ENCODE measurements around the gene POLRMT. TPM values are rescaled to one million over a fixed set of nuclear protein-coding genes. Genes with fewer than 3 reads are reported as not detected.

Gene POLRMT
- polyA plus RNA-seq, 4 donors = 37.1 to 65.9 (median 53.1) TPM

DNA sequence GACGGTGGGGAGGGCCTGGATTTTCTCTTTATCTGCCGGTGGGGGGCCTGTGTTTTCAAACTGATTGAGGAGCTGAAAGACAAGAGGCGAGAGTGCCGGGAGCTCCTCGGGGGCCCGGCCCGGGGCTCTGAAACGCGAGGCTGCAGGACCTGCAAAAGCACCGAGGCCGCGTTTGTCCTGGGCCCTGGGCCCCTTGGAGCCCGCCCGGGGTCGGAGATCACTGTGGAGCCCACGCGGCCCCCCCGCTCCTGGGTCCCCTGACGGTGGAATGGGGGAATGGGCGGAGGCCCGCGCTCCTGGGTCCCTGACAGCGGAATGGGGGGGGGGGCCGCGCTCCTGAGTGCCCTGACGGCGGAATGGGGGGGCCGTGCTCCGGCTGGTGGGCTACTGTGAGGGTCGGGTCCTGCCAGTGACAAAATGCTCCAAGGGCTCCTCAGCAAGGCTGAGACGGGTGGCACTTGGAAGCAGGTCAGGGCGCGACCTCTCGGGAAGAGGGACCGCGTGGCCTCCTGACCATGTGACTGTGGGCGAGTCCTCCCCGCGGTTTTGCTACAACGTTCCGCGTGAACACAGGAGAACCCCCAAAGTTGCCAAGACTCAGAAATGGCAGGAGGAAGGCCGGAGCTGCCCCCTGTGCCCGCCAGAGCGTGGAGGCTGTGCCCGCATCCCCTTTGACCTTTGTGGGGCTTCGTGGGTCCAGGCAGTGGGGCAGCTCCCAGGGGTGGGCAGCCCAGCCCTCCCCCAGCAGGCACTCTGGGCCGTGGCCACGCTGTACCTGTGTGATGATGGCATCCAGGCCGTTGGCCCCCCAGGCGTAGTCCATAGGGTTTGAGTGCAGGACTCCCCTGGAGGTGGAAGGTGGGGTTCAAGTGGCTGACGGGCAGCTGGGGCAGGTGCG lies 15.8 kb upstream of the POLRMT start:
- DNase-seq (ENCODE audit: low read depth in 4 of 4, low spot score in 3 of 4) = no peak

DNA sequence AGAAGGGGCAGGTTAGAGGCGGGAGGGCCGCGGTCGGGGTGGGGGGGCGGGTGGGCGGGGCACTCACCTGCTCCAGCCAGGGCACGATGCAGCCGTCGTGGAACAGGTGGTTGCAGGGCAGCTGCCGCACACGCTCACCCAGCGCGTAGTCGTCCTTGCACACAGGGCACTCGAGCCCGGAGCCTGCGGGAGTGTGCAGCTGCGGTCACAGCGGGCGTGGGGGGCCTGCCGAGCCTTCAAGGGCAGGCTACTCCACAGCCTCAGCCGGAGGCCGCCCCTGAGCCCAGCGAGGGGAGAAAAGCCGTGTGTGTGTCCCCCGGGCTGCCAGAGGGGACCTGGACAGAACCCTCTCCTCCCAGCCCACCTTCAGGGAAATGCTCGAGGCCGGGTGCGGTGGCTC lies 15.0 kb upstream of the POLRMT start:
- no peak for DNase-seq (ENCODE audit: low read depth in 4 of 4, low spot score in 3 of 4)

DNA sequence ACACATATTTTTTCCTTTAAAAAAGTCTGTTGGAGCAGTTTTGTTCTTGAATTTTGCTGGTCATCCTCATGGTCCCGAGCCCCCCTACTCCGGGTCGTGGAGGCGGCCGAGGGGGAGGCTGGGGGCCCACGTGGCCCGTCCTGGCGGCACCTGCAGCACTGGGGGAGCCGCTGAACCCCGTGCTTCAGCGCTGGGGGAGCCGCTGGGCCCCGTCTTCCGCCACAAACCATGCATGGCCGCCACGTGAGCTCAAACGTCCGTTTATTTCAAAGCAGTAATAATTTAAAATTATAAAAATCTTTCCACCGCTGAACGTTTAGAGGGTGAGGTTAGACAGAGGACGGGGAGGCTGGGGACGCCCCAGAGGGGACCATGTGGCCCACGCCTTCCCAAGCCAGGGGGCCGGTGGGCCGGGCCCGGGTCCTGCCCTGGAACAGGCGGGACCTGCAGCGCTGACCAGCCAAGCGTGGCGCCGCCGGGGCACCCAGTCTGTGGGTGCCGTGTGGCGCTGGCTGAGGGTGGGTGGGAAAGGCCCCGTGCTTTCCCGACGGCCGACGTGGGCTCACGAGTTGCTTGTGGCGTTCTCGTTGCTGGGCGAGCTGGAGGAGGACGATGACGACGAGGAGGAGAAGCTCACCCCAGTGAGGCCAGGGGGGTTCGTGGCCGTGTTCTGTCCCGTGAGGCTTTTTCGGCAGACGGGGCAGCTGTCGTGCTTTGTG lies 14.4 kb upstream of the POLRMT start:
- DNase-seq (ENCODE audit: low read depth in 4 of 4, low spot score in 3 of 4) = no peak

DNA sequence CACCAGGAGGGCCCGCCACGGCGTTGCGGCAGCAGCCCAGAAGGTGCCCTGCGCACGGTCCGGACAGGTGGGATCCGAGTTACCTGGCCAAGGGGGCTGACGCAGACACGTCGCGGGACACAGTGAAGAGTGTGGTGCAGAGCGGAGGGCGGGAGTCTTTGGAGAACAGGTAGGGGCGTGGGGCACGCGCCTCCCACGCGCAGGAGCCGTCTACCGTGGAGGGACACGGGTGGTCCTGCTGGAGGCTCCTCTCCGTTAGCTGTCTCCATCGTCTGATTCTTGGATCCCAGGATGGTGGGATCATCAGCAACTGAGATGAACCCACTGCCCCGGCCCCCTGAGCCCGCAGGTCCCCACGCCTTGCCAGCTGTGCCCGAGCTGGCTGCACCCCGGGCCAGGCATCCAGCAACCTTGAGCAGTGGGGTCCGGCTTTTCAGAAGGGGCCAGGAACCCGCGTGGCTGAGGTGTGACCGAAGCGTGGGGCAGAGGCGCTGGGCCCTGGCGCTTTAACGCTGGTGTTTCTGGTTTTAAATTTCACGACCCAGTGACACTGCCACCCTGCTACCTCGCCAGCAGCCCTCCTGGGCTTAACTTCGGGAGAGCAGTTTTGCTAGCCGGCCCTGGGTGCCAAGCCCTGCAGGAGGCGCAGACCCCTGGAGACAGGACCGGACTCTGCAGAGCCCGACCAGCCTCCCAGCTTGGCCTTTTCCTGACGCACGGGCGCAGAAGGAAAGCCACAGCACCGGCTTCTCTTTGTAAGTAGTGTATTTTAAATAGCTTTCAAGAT lies 13.6 kb upstream of the POLRMT start:
- no peak for DNase-seq (ENCODE audit: low read depth in 4 of 4, low spot score in 3 of 4)

DNA sequence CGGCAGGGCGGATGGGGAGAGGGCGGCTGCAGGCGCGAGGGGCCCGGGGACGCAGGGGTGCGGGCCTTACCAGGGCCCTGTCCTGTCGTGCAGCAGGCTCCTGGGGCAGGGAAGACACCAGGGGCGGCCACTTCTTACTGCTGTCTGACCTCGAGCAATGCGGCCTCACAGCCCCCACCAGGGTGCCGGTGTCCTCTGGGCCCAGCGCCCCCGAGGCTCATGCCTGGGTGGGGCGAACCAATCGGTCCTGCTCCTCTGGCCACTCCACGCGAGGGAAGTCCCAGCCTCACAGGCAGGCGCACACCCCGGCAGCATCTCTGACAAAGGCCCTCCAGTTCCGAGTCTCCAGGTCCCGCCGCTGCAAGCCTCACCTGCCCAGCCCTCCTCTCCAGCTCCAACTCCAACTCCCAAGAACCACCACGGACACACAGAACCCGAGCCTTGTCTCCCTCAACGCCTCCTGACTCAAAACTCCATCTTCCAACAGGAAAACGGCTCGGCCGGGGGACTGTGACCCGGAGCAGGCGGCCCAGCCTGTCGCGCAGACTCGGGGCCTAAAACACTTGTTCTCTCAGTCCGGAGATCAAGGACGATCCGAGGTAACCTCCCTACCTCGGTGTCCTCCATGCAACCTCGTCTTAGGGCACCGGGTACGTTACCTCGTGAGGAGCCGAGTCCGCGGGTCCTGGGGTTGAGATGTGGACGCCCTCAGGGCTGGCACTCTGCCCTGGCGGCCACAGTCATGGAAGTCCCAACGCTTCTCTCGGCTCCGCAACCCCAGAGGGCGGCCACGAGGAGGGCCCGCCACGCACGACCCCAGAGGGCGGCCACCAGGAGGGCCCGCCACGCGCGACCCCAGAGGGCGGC lies 12.8 kb upstream of the POLRMT start:
- no peak for DNase-seq (ENCODE audit: low read depth in 4 of 4, low spot score in 3 of 4)

DNA sequence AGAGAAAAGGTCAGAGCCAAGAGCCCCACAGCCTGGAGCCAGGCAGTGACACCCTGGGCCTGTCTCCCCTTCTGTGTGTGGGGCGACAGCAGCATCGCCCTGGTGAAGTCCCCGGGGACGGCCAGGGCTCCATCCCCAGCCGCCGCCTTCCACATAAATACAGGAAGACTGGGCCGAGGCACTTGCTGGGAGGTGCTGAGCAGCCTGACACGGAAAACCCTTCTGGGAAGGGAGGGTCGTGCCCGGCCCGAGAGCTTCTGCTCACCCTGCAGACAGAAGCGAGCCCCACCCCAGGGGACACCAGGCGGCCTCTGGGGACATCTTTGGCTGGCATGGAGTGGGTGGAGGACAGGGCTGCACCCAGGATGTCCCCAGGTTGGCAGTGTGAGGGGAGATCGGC lies 11.5 kb upstream of the POLRMT start:
- DNase-seq (ENCODE audit: low read depth in 4 of 4, low spot score in 3 of 4) = no peak

DNA sequence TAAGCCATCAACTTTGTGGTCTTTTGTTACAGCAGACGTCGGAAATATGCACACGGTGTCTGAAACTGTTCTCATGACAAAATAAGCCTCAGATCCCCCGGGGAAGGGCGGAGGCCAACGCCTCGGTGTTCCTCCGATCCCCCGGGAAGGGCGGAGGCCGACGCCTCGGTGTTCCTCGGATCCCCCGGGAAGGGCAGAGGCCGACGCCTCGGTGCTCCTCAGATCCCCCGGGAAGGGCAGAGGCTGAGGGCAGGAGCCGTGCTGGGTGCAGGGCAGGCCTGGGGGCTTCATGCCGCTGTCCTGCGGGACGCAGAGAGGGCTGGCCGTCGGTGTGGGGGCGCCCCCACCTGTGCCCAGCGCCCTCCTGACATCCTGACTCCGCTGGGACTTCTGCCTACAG lies 11.0 kb upstream of the POLRMT start:
- no peak for DNase-seq (ENCODE audit: low read depth in 4 of 4, low spot score in 3 of 4)

DNA sequence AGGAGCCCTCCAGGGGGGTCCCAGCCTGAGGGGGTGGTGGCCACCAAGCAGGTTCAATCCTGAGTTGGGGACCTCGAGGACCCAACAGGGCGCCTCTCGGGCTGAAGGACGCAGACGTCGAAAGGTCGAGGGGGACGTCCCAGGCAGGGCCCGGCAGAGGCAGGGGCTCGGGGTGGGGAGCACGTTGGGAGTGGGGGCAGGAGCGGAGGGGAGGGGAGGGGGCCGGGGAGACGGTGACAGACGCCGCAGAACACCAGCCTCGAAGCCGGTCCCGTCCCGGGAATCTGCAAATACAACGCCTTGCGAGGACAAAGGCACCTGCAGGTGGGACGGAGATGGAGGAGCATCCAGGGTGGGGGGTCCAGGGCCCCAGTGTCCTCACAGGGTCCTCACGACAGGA lies 10.4 kb upstream of the POLRMT start:
- DNase-seq (ENCODE audit: low read depth in 4 of 4, low spot score in 3 of 4) = no peak

DNA sequence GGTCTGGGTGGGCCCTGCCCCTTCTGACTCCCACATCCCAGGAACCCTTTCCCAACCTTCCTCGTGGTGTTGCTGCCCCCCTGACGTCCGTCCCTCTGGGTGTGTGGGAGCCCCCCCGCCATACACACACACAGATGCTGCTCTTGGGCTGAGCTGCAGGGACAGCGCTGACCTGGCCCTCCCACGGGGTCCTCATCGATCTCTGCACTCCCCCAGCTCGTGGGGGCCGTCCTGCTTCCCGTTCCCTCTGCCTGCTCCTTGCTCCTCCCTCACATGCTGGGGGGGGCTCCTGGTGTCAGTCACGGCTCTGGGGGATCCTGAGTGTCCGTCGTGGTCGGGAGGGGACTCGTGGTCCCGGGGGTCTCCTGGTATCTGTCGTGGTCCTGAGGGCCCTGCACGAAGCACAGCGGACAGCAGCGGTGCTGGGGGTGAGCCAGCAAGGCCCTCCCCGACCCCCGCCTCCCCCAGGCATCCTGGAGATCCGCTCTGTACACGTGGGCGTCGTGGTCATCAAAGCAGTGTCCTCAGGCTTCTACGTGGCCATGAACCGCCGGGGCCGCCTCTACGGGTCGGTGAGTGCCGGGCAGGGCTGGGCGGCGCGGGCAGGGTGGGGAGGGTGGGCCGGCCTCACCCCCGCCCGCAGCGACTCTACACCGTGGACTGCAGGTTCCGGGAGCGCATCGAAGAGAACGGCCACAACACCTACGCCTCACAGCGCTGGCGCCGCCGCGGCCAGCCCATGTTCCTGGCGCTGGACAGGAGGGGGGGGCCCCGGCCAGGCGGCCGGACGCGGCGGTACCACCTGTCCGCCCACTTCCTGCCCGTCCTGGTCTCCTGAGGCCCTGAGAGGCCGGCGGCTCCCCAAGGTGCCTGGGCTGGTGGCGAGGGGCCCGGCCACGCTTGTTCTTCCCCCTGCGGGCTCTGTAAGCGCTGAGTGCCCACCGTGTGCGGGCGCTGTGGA lies 9.7 kb upstream of the POLRMT start:
- DNase-seq (ENCODE audit: low read depth in 4 of 4, low spot score in 3 of 4) = no peak

DNA sequence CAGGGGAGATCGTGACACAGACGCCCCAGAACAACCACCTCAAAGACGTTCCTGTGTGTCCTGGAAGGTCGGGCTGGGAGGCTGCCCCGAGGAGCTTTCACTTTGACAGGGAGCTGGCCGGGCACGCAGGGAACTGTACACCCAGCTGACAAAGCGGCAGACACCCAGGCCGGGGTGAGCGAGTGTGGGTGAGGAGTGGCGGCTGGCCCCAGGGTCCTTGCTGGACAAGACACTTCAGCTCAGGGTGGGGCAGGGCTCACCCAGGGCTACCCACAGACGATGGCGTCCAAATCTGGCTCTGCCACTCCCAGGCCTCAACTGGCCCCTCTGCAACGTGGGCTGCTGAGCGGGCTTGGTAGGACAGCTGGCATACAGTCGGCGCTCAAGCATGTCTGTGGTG lies 8.4 kb upstream of the POLRMT start:
- DNase-seq (ENCODE audit: low read depth in 4 of 4, low spot score in 3 of 4) = no peak

DNA sequence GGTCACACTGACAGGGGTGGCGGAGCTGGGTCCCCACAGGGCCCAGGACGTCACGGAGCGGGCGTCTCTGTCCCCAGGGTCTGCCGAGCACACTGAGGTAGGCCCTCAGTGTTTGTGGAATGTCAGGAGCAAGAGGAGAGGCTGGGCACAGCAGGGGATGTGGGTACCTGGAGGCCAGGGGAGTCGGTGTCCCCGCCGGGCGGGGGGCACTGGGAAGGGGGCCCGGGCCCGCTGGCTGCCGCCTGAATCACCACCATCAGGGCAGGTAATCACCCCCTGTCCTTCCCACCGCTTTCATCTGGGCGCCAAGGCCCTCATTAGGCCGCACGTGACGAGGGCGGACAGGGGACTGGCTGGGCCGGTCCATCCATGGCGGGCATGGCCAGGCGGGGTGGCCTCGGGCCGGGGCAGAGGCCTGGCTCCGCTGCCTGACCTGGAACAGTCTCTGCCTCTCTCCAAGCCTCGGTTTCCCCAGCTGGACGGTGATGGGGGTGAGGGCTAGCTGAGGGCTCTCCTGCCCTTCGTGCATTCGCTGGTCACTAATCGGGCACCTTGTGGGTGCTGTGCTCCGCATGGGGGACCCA lies 7.4 kb upstream of the POLRMT start:
- no peak for DNase-seq (ENCODE audit: low read depth in 4 of 4, low spot score in 3 of 4)

DNA sequence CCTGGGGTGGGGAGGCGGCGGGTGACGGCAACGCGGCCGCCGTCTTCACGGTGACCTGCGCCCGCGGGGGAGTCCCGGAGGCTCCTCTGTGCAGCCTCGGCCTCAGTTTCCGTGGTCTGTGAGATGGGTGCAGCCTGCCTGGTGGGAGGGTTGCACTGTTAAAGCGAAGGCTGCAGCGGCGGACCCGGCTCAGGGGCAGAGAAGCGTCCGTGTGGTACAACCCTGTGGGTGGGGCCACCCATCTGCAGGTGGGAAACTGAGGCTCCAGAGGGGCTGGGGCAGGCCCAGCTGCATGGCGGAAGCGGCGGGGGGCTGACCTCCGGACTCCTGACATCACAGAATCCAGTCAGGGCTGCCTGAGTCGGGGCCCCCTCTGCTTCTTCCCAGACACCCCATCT lies 6.8 kb upstream of the POLRMT start:
- DNase-seq (ENCODE audit: low read depth in 4 of 4, low spot score in 3 of 4) = no peak

DNA sequence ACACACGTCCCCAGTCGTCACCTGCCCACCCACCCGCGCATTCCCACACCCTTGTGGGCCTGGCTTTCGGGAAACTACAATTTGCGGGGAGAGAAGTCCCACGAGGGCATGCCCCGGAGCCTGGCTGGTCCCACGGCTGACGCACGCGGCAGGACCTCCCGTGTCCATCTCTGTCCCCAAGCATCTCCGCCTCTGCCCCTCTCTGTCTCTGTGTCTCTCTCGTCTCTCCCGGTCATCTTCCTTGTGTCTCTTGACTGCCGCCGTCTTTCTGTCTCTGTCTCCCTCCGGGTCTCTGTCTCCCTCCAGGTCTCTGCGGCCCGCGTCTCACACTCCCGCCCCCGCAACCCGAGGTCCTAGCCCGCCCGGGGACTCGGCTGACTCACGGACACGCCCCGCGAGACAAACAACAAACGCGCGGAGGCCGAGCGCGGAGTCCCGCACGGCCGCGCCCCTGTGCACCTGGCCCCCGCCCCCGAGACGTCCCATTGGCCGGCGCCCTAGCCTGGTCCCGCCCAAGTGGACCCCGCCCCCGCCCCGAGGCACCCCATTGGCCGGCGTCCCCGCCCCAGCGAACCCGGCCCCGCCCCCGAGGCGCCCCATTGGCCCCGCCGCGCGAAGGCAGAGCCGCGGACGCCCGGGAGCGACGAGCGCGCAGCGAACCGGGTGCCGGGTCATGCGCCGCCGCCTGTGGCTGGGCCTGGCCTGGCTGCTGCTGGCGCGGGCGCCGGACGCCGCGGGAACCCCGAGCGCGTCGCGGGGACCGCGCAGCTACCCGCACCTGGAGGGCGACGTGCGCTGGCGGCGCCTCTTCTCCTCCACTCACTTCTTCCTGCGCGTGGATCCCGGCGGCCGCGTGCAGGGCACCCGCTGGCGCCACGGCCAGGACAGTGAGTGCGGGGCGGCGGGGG lies 6.2 kb upstream of the POLRMT start, which contains the start of gene FGF22:
FGF22 (plus strand) TSS at position 627 of the 908 bp plus-strand sequence; CDS start at position 674, 47 bp downstream.
- peak in 3 of 4 donors; percentile 67 to 79 (median 71) for DNase-seq (ENCODE audit: low read depth in 4 of 4, low spot score in 3 of 4)

DNA sequence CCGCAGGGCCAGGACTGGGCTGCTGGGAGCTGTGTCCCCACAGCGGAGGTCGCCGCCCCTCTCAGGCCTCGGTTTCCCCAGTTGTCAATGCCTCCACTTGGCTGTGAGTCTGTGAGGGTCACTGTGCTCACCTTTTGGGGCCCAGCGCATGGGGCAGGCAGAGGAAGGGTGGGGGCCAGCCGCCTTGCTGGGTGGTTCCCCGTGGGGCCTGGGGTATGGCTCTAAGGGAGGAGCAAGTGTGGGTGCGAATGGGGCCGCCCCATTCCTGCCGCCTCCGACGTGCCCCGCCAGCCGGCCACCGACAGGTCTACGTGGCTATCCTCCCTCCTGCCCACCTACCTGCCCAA lies 5.5 kb upstream of the POLRMT start:
- DNase-seq (ENCODE audit: low read depth in 4 of 4, low spot score in 3 of 4) = no peak

DNA sequence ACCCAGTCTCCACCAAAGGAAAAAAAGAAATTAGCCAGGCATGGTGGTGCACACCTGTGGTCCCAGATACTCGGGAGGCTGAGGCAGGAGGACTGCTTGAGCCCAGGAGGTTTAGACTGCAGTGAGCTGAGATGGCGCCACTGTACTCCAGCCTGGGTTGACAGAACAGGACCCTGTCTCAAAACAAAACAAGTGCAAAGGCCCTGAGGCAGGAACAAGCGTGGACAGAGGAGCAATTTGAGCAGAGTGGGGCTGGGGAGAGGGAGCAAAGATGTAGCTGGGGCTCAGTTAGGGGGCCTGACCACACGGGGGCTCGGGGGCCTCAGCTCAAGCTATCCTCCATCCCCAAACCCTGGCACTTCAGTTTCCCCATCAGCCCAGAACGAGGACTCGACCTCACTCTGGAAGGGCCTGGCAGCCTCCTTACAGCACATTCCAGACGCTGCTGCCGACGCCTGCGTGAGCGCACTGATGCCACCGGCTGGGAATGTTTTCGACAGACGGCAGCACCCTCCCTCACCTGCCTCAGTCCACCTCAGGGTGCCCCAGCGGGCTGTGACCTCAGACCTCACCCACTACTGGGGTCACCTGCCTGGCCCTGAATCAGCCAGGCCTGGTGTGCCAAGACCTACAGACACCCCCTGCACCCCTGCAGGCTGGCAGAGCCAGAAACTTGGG lies 1.8 kb upstream of the POLRMT start:
- no peak for DNase-seq (ENCODE audit: low read depth in 4 of 4, low spot score in 3 of 4)

DNA sequence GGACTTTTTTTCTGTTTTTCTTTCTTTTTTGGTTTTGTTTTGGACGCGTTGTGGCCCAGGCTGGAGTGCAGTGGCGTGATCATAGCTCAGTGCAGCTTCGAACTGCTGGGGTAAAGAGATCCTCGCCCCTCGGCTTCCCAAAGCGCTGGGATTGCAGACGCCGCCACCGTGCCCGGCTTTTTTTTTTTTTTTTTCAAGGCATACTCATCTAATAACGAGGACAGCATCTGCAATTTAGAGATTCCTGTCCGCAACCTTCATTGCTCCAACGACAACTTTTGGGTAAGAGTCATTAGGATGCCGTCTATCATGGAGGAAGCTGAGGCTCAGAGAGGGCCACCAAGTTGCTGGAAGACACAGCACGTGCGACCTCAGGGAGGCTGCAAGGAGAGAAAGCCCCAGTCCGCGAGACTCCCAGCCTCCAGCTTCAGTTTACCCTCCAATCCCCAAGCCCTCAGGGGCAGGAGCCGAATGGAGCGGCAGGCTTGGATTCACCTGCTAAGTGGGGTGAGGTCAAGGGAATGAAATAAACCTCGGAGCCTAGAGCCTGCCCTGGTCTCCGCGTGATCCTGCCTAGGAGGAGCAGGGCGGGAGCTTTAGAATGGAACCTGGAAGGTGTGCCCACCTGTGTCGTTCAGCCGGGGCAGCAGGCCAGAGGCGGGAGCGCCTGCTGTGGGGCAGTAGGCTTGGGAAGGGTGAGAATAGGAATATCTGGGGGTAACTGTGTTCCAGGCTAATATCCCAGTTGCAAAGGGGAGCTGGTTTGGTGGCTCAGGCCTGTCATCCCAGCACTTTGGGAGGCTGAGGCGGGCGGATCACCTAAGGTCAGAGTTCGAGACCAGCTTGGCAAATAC lies 676 bp upstream of the POLRMT start:
- DNase-seq (ENCODE audit: low read depth in 4 of 4, low spot score in 3 of 4) = no peak
